CD14-positive monocyte (primary cell): Measurements from ENCODE around the gene FLOT1. TPM values are rescaled to one million over a fixed set of nuclear protein-coding genes. Genes with fewer than 3 reads are reported as not detected.

Source experiments
- DNase-seq, 3 donors: peaks; one replicate each; pipeline ENCODE4 v3.0.0-alpha.2; 2011 to 2022
- H2AFZ ChIP-seq: 2 replicates; pipeline ENCODE4 v1.6.0; 2012; ENCODE audit warnings: mild to moderate bottlenecking, low read depth, low read length, inconsistent platforms; ENCODE audit not compliant: insufficient read depth, poor library complexity, severe bottlenecking
- H3K27ac ChIP-seq, 2 donors: 1 replicate in 1 of 2; 2 replicates in 1 of 2; pipeline ENCODE4 v1.5.1; 2012 to 2013; ENCODE audit warnings: low read length in 2 of 2, control low read depth in 1 of 2, inconsistent platforms in 1 of 2, low read depth in 1 of 2, mild to moderate bottlenecking in 1 of 2
- H3K27me3 ChIP-seq, 2 donors: one replicate each; pipeline versions ENCODE4 v1.6.0 to v1.6.1; 2011 to 2013; ENCODE audit warnings: low read length in 2 of 2; ENCODE audit not compliant: control insufficient read depth in 2 of 2, insufficient read depth in 2 of 2
- H3K36me3 ChIP-seq, 2 donors: replicated peaks in 1 of 2; 1 replicate in 1 of 2; 2 replicates in 1 of 2; pipeline versions ENCODE4 v1.5.1 to v1.6.1; 2012 to 2013; ENCODE audit warnings: low read length in 2 of 2, control low read depth in 1 of 2, inconsistent platforms in 1 of 2, mild to moderate bottlenecking in 1 of 2; ENCODE audit not compliant: insufficient read depth in 2 of 2, control insufficient read depth in 1 of 2
- H3K4me1 ChIP-seq, 2 donors: 1 replicate in 1 of 2; 2 replicates in 1 of 2; pipeline versions ENCODE4 v1.5.1 to v1.6.1; 2012 to 2013; ENCODE audit warnings: low read length in 2 of 2, control low read depth in 1 of 2, inconsistent platforms in 1 of 2, mild to moderate bottlenecking in 1 of 2, moderate library complexity in 1 of 2; ENCODE audit not compliant: insufficient read depth in 2 of 2, control insufficient read depth in 1 of 2
- H3K4me2 ChIP-seq: replicated peaks from 2 replicates; pipeline ENCODE3; 2012; ENCODE audit warnings: low read length, moderate library complexity, mild to moderate bottlenecking; ENCODE audit not compliant: poor library complexity, severe bottlenecking; ENCODE audit errors: extremely low read depth
- H3K4me3 ChIP-seq, 3 experiments: fragments of 200-600 bp in 1 of 3; sonication (generic) in 1 of 3; replicated peaks in 1 of 3; 1 replicate in 2 of 3; 2 replicates in 1 of 3; pipeline ENCODE4 v1.5.1; 2011 to 2013; ENCODE audit warnings: low read length in 3 of 3, mild to moderate bottlenecking in 3 of 3, control low read depth in 2 of 3, low read depth in 2 of 3, inconsistent platforms in 1 of 3, moderate library complexity in 1 of 3
- H3K79me2 ChIP-seq: 2 replicates; pipeline ENCODE4 v1.6.0; 2012; ENCODE audit warnings: mild to moderate bottlenecking, control low read depth, inconsistent platforms, low read length, moderate library complexity; ENCODE audit not compliant: insufficient read depth
- H3K9ac ChIP-seq: 2 replicates; pipeline ENCODE4 v1.6.0; 2017; ENCODE audit warnings: low read length, mild to moderate bottlenecking; ENCODE audit not compliant: insufficient read depth, poor library complexity, severe bottlenecking
- H3K9me3 ChIP-seq, 2 donors: replicated peaks in 1 of 2; 1 replicate in 1 of 2; 2 replicates in 1 of 2; pipeline versions ENCODE4 v1.5.1 to v1.6.1; 2012 to 2013; ENCODE audit warnings: low read length in 2 of 2, control low read depth in 1 of 2; ENCODE audit not compliant: control insufficient read depth in 1 of 2, insufficient read depth in 1 of 2
- H4K20me1 ChIP-seq: 2 replicates; pipeline ENCODE4 v1.6.0; 2012; ENCODE audit warnings: mild to moderate bottlenecking, low read length, control low read depth, moderate library complexity; ENCODE audit not compliant: insufficient read depth
- H3K27ac Mint-ChIP-seq, 7 donors: one replicate each; pipeline ENCODE4 v1.8.0; 2020; ENCODE audit warnings: mild to moderate bottlenecking in 7 of 7, mixed read lengths in 7 of 7, moderate library complexity in 6 of 7, inconsistent platforms in 2 of 7
- H3K27me3 Mint-ChIP-seq, 3 donors: one replicate each; pipeline ENCODE4 v1.8.0; 2021 to 2022; ENCODE audit warnings: low read depth in 3 of 3, mild to moderate bottlenecking in 3 of 3, mixed read lengths in 3 of 3, moderate library complexity in 3 of 3, inconsistent platforms in 1 of 3
- H3K36me3 Mint-ChIP-seq, 2 donors: one replicate each; pipeline ENCODE4 v1.8.0; 2020; ENCODE audit warnings: mixed read lengths in 2 of 2, inconsistent platforms in 1 of 2, mild to moderate bottlenecking in 1 of 2
- H3K4me1 Mint-ChIP-seq: one replicate; pipeline ENCODE4 v1.8.0; 2020; ENCODE audit warnings: mild to moderate bottlenecking, mixed read lengths
- H3K4me3 Mint-ChIP-seq, 2 donors: one replicate each; pipeline ENCODE4 v1.8.0; 2020; ENCODE audit warnings: mild to moderate bottlenecking in 2 of 2, mixed read lengths in 2 of 2, moderate library complexity in 1 of 2
- H3K9me3 Mint-ChIP-seq, 7 donors: one replicate each; pipeline ENCODE4 v1.8.0; 2020 to 2022; ENCODE audit warnings: mixed read lengths in 7 of 7, mild to moderate bottlenecking in 6 of 7, moderate library complexity in 6 of 7, inconsistent platforms in 2 of 7
- CTCF ChIP-seq: fragments of 200-600 bp; IDR thresholded peaks from one replicate; pipeline ENCODE4 v1.8.0; 2022; ENCODE audit warnings: antibody characterized with exemption, mild to moderate bottlenecking
- WGBS: methylation state at CpG from one replicate; pipeline ENCODE4 v1.1.5; 2013; ENCODE audit warnings: missing lambda C conversion rate; ENCODE audit not compliant: insufficient coverage; 5-methylcytosine and 5-hydroxymethylcytosine counted together
- intact Hi-C, 2 donors: fragments of 100-400 bp; cut with micrococcal nuclease; formaldehyde crosslinking; loops; one replicate each; pipeline versions ENCODE4 v1.15.0 to v1.15.1; 2023
- polyA plus RNA-seq, 3 donors: library from polyadenylated mRNA; depleted of rRNA in 1 of 3; unstranded in 2 of 3; stranded (reverse) in 1 of 3; fragments of 300-500 nt in 2 of 3; fragments of >200 nt in 1 of 3; fragmentation: Illumina TruSeq in 2 of 3; gene quantifications; 1 replicate in 2 of 3; 2 replicates in 1 of 3; pipeline ENCODE4 v1.2.3, GENCODE V29; 2012 to 2021

The FLOT1 gene
- polyA plus RNA-seq, 3 donors: 124 to 153 (median 132) TPM

- no peak overlapping the region for H3K27ac ChIP-seq
- peaks cover 21 to 53% of the 10 kb centered on the region in 2 donors for H3K36me3 ChIP-seq
- Mint-ChIP-seq H3K27ac (peak overlapping the region in 1 of 7 donors; percentile 37), H3K9me3 (no peaks in the 10 kb centered on the region), H3K4me1 (peaks cover 7% of the 10 kb centered on the region), H3K36me3 (peaks cover 50 to 59% of the 10 kb centered on the region in 2 donors), H3K27me3 (peaks cover 0 to 4% (median 0%) of the 10 kb centered on the region in 3 donors), H3K4me3 (no peak overlapping the region)
- H2AFZ ChIP-seq: no peak overlapping the region
- H3K4me3 ChIP-seq: no peak overlapping the region
- H3K79me2 ChIP-seq: peaks cover 21% of the 10 kb centered on the region
- intact Hi-C loops: no loop called here
- no peaks in the 10 kb centered on the region for H4K20me1 ChIP-seq
- no peak for DNase-seq
- TF ChIP-seq CTCF: no peak
- 77% methylated on average over 6 of the region's 7 CpGs for WGBS
- no peak overlapping the region for H3K9ac ChIP-seq
- no peaks in the 10 kb centered on the region for H3K9me3 ChIP-seq
- no peaks in the 10 kb centered on the region for H3K27me3 ChIP-seq
- H3K4me2 ChIP-seq: no peak overlapping the region
- peaks cover 6 to 10% of the 10 kb centered on the region in 2 donors for H3K4me1 ChIP-seq
Observed at GRCh38 chr6:30712441-30712945, 30.0 kb downstream of the FLOT1 start.

GRCh38 chr6:30711758-30712380 lies 30.6 kb downstream of the FLOT1 start:
- Histone ChIP-seq H4K20me1 (no peaks in the 10 kb centered on the region), H3K79me2 (peaks cover 20% of the 10 kb centered on the region), H3K4me1 (peaks cover 6 to 8% of the 10 kb centered on the region in 2 donors), H3K9ac (no peak overlapping the region), H3K27me3 (no peaks in the 10 kb centered on the region), H3K27ac (no peak overlapping the region), H3K4me3 (no peak overlapping the region), H3K9me3 (no peaks in the 10 kb centered on the region), H2AFZ (no peak overlapping the region), H3K36me3 (peaks cover 21 to 59% of the 10 kb centered on the region in 2 donors), H3K4me2 (no peak overlapping the region)
- no peak for DNase-seq
- H3K4me3 Mint-ChIP-seq: no peak overlapping the region
- H3K27me3 Mint-ChIP-seq: peaks cover 0 to 4% (median 0%) of the 10 kb centered on the region in 3 donors
- intact Hi-C loops: no loop called here
- H3K27ac Mint-ChIP-seq: peak overlapping the region in 2 of 7 donors; percentile 34 to 47
- peaks cover 53 to 62% of the 10 kb centered on the region in 2 donors for H3K36me3 Mint-ChIP-seq
- H3K4me1 Mint-ChIP-seq: peaks cover 5% of the 10 kb centered on the region
- WGBS: no CpG with 5 or more reads among the region's 1 CpG
- no peaks in the 10 kb centered on the region for H3K9me3 Mint-ChIP-seq
- TF ChIP-seq CTCF: no peak
